Measurements from ENCODE around the gene MYCBP2. TPM values are rescaled to one million over a fixed set of nuclear protein-coding genes. Genes with fewer than 3 reads are reported as not detected.

MYCBP2 gene
- total RNA-seq, 1 donor from 2014 or later: 264 TPM

- H3K9me3 ChIP-seq: no peaks in the 10 kb centered on the region
- H3K27me3 ChIP-seq: no peaks in the 10 kb centered on the region
- intact Hi-C loops (cut with DNase I): loop anchor here (5.0 to 10.0 kb wide), 4 partner anchors 143 to 1483 kb away; partner anchors contain the start of genes KCTD12, MYCBP2 and UCHL3
- H3K4me1 ChIP-seq: peaks cover 0 to under 1% of the 10 kb centered on the region in 2 donors
- DNase-seq (ENCODE audit: low spot score in 2 of 2): peak in 1 of 2 donors; percentile 70
- TF ChIP-seq, protein P1, sequence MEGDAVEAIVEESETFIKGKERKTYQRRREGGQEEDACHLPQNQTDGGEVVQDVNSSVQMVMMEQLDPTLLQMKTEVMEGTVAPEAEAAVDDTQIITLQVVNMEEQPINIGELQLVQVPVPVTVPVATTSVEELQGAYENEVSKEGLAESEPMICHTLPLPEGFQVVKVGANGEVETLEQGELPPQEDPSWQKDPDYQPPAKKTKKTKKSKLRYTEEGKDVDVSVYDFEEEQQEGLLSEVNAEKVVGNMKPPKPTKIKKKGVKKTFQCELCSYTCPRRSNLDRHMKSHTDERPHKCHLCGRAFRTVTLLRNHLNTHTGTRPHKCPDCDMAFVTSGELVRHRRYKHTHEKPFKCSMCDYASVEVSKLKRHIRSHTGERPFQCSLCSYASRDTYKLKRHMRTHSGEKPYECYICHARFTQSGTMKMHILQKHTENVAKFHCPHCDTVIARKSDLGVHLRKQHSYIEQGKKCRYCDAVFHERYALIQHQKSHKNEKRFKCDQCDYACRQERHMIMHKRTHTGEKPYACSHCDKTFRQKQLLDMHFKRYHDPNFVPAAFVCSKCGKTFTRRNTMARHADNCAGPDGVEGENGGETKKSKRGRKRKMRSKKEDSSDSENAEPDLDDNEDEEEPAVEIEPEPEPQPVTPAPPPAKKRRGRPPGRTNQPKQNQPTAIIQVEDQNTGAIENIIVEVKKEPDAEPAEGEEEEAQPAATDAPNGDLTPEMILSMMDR (IDR thresholded peaks at IDR 0.05): no peak
- H3K4me3 ChIP-seq: peak overlapping the region in 1 of 2 donors; percentile 100
- H3K36me3 ChIP-seq: no peaks in the 10 kb centered on the region
- H3K27ac ChIP-seq: peak overlapping the region; percentile 95 to 100
Measured at GRCh38 chr13:77028202-77028601, 298.7 kb downstream of the MYCBP2 start.

- H3K27me3 ChIP-seq: no peaks in the 10 kb centered on the region
Measured at GRCh38 chr13:77026861-77027621, 299.9 kb downstream of the MYCBP2 start, which contains the start of gene FBXL3. TSS of gene FBXL3 (minus strand) at chr13:77027159. CDS start at chr13:77021860, 5,299 bp downstream.

DNA sequence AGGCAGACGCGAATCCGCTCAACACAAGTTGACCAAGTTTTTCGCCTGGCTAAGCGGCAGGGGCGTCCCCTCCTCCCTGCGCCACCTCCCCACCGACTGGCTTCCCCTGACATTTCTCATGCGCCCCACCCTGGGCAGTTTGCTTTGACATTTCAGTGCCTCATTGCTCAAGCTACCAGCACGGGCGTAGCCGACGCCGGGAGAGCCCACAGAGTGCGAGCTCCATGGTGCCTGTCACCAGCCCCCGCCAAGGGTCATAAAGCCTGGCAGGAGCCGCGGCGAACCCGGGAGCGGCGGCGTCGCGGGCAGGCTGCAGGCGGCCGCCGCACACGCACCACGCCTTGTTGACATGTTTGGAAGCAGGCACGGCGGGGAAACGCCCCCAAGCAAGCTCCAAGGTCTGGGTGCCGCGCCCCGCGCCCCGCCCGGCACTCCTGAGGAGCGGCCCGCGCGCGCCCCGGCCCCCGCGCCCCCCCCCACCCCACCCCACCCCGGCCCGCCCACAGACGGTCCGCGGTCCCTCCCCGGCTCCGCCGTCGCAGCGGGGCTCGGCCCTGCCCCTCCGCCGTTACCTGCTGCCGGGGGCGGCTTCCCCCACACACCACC lies 300.5 kb downstream of the MYCBP2 start:
- intact Hi-C loops (cut with DNase I): loop anchor here (5.0 to 10.0 kb wide), 4 partner anchors 142 to 1482 kb away; partner anchors contain the start of genes KCTD12, MYCBP2 and UCHL3
- Histone ChIP-seq H3K27ac (peak overlapping the region; percentile 95 to 100), H3K27me3 (no peaks in the 10 kb centered on the region), H3K36me3 (no peaks in the 10 kb centered on the region), H3K4me3 (peak overlapping the region; percentile 88 to 100), H3K9me3 (no peaks in the 10 kb centered on the region), H3K4me1 (peaks cover 4 to 10% of the 10 kb centered on the region in 2 donors)
- TF ChIP-seq, protein P1 (IDR thresholded peaks at IDR 0.05): no peak
- peak; percentile 55 to 92 for DNase-seq (ENCODE audit: low spot score in 2 of 2)

More at GRCh38 chr13:77026861-77027621, 299.9 kb downstream of the MYCBP2 start, which contains the start of gene FBXL3:
- Histone ChIP-seq H3K9me3 (no peaks in the 10 kb centered on the region), H3K27ac (peak within 1 kb of the TSS; percentile 95 to 100), H3K4me3 (peak within 1 kb of the TSS; percentile 88 to 100), H3K4me1 (peaks cover 0 to 6% of the 10 kb centered on the region in 2 donors), H3K36me3 (no peaks in the 10 kb centered on the region)
- peak; percentile 36 to 91 for DNase-seq (ENCODE audit: low spot score in 2 of 2)
- intact Hi-C loops (cut with DNase I): loop anchor here (1.0 to 10.0 kb wide), 5 partner anchors 35 to 1482 kb away; partner anchors contain the start of genes CLN5, KCTD12, MYCBP2 and UCHL3
- TF ChIP-seq, protein P1 (IDR thresholded peaks at IDR 0.05): no peak

DNA sequence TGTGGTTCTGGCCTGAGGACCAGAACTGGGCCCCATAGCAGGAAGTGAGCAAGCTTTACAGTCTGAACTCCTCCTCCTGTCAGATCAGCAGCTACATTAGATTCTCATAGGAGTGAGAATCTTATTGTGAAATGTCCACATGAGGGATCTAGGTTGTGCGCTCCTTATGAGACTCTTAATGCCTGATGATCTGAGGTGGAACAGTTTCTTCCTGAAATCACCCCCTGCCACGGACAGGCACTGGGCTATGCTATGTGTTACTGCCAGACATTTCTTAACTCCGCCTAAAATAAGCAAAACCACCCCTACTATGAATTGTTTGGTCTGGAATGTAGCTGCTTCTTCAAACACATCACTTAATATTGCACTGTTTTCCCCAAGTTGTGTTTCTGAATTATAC lies 304.6 kb downstream of the MYCBP2 start:
- peak overlapping the region; percentile 23 to 100 for H3K4me3 ChIP-seq
- H3K4me1 ChIP-seq: peaks cover 4 to 33% of the 10 kb centered on the region in 2 donors
- H3K36me3 ChIP-seq: peaks cover 4 to 8% of the 10 kb centered on the region in 2 donors
- H3K27me3 ChIP-seq: no peaks in the 10 kb centered on the region
- H3K27ac ChIP-seq: peak overlapping the region; percentile 36 to 61
- intact Hi-C loops (cut with DNase I): loop anchor here (10.0 kb wide), 2 partner anchors 138 to 1478 kb away; partner anchors contain the start of genes KCTD12 and UCHL3
- H3K9me3 ChIP-seq: no peaks in the 10 kb centered on the region
- no peak for DNase-seq (ENCODE audit: low spot score in 2 of 2)
- TF ChIP-seq, protein P1 (IDR thresholded peaks at IDR 0.05): no peak

GRCh38 chr13:77019756-77020155 lies 307.1 kb downstream of the MYCBP2 start:
- TF ChIP-seq, protein P1 (IDR thresholded peaks at IDR 0.05): no peak
- intact Hi-C loops (cut with DNase I): loop anchor here (10.0 kb wide), 2 partner anchors 135 to 1475 kb away; partner anchors contain the start of genes KCTD12 and UCHL3
- Histone ChIP-seq H3K9me3 (no peaks in the 10 kb centered on the region), H3K4me3 (peak overlapping the region; percentile 14 to 36), H3K36me3 (peaks cover 19 to 30% of the 10 kb centered on the region in 2 donors), H3K27me3 (no peaks in the 10 kb centered on the region), H3K4me1 (peaks cover 9 to 49% of the 10 kb centered on the region in 2 donors), H3K27ac (peak overlapping the region; percentile 26 to 79)
- no peak for DNase-seq (ENCODE audit: low spot score in 2 of 2)

Measured in ascending aorta (tissue), 2 donors.